ENCODE results near the gene NTMT1.

The NTMT1 gene

DNA sequence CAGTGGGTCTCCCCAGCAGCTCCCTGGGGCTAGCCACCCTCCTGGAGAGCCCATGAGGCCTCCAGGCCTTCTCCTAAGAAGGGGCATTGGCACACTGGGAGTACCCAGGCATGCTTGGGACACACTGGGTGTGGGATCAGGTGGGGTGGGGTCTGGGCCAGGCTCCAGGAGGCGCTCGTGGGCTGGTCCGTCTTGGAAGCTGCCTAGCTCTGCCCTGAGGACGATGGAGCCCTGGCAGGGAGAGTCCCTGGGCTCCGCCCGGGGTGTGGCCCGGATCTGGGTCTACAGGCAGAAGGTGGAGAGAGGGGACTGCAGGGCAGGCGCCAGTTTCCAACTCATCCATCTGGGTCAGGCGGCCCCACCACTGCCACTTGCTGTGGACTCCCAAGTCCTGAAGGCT is 41.9 kb downstream of the NTMT1 start:
- Histone ChIP-seq H3K9me3 (ENCODE audit: control insufficient read depth, low read depth, low read length) (no peaks in the 10 kb centered on the region), H3K4me1 (ENCODE audit: control insufficient read depth, low read depth, low read length) (no peaks in the 10 kb centered on the region), H3K27ac (ENCODE audit: low read length) (no peak overlapping the region), H3K4me3 (ENCODE audit: low read length) (no peak overlapping the region), H3K9ac (ENCODE audit: low read length) (no peak overlapping the region), H3K27me3 (ENCODE audit: control insufficient read depth, insufficient read depth, low read length) (peaks cover 32% of the 10 kb centered on the region), H3K36me3 (ENCODE audit: control insufficient read depth, low read depth, low read length) (no peaks in the 10 kb centered on the region)

GRCh38 chr9:129669141-129669718 is 43.3 kb downstream of the NTMT1 start:
- Histone ChIP-seq H3K27ac (ENCODE audit: low read length) (no peak overlapping the region), H3K9ac (ENCODE audit: low read length) (no peak overlapping the region)

DNA sequence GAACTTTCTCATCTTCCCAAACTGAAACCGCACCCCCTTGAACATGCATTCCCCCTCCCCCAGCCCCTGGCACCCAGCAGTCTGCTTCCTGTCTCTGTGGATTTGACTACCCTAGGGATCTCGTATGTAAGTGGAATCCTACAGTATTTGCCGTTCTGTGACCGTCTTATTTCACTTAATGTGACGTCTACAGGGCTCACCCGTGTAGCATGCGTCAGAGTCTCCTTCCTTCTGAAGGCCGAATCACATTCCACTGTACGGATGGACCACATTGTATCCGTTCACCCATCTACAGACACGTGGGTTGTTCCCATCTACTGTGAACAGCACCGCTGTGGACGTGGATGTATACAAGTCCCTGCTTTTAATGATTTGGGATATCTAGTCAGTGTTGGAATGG is 44.0 kb downstream of the NTMT1 start:
- Histone ChIP-seq H3K9ac (ENCODE audit: low read length) (no peak overlapping the region), H3K36me3 (ENCODE audit: control insufficient read depth, low read depth, low read length) (no peaks in the 10 kb centered on the region), H3K27me3 (ENCODE audit: control insufficient read depth, insufficient read depth, low read length) (peaks cover 12% of the 10 kb centered on the region), H3K4me1 (ENCODE audit: control insufficient read depth, low read depth, low read length) (no peaks in the 10 kb centered on the region), H3K4me3 (ENCODE audit: low read length) (no peak overlapping the region), H3K27ac (ENCODE audit: low read length) (no peak overlapping the region), H3K9me3 (ENCODE audit: control insufficient read depth, low read depth, low read length) (no peaks in the 10 kb centered on the region)

More at GRCh38 chr9:129669141-129669718, 43.3 kb downstream of the NTMT1 start:
- Histone ChIP-seq H3K4me1 (ENCODE audit: control insufficient read depth, low read depth, low read length) (no peaks in the 10 kb centered on the region), H3K36me3 (ENCODE audit: control insufficient read depth, low read depth, low read length) (no peaks in the 10 kb centered on the region), H3K4me3 (ENCODE audit: low read length) (no peak overlapping the region), H3K27me3 (ENCODE audit: control insufficient read depth, insufficient read depth, low read length) (peaks cover 19% of the 10 kb centered on the region), H3K9me3 (ENCODE audit: control insufficient read depth, low read depth, low read length) (no peaks in the 10 kb centered on the region)

- Histone ChIP-seq H3K36me3 (ENCODE audit: control insufficient read depth, low read depth, low read length) (no peaks in the 10 kb centered on the region), H3K27ac (ENCODE audit: low read length) (no peak overlapping the region), H3K9me3 (ENCODE audit: control insufficient read depth, low read depth, low read length) (no peaks in the 10 kb centered on the region), H3K4me1 (ENCODE audit: control insufficient read depth, low read depth, low read length) (no peaks in the 10 kb centered on the region), H3K4me3 (ENCODE audit: low read length) (no peak overlapping the region), H3K9ac (ENCODE audit: low read length) (no peak overlapping the region), H3K27me3 (ENCODE audit: control insufficient read depth, insufficient read depth, low read length) (peaks cover 6% of the 10 kb centered on the region)
Measured at GRCh38 chr9:129671065-129671464, 45.1 kb downstream of the NTMT1 start.

DNA sequence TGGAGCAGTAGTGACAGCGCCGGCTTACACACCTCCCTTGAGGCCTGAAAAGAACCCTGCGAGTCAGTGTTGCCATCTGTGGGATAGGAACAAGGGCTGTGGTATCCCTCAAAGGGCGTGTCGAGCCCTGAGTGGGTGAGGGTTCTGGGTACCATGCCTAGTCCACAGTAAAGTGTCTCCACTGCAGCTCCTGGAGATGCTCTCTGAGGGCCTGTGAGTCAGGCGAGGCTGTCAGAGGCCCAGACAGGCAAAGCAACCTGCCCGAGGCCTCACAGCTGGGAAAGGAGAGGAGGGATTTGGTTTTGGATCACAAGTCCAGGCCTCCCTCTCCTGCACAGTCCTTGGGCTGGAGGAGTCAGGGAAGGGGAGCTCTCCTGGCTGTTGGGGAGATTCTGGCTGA is 45.6 kb downstream of the NTMT1 start:
- no peak overlapping the region for H3K9ac ChIP-seq (ENCODE audit: low read length)
- no peak overlapping the region for H3K27ac ChIP-seq (ENCODE audit: low read length)
- H3K27me3 ChIP-seq (ENCODE audit: control insufficient read depth, insufficient read depth, low read length), result peaks cover 6% of the 10 kb centered on the region
- H3K4me3 ChIP-seq (ENCODE audit: low read length), result no peak overlapping the region
- no peaks in the 10 kb centered on the region for H3K36me3 ChIP-seq (ENCODE audit: control insufficient read depth, low read depth, low read length)
- H3K9me3 ChIP-seq (ENCODE audit: control insufficient read depth, low read depth, low read length), result no peaks in the 10 kb centered on the region
- no peaks in the 10 kb centered on the region for H3K4me1 ChIP-seq (ENCODE audit: control insufficient read depth, low read depth, low read length)

- H3K9me3 ChIP-seq (ENCODE audit: control insufficient read depth, low read depth, low read length), result no peaks in the 10 kb centered on the region
- no peak overlapping the region for H3K9ac ChIP-seq (ENCODE audit: low read length)
- no peaks in the 10 kb centered on the region for H3K27me3 ChIP-seq (ENCODE audit: control insufficient read depth, insufficient read depth, low read length)
- H3K4me3 ChIP-seq (ENCODE audit: low read length), result no peak overlapping the region
- no peaks in the 10 kb centered on the region for H3K36me3 ChIP-seq (ENCODE audit: control insufficient read depth, low read depth, low read length)
- H3K27ac ChIP-seq (ENCODE audit: low read length), result no peak overlapping the region
- peaks cover 8% of the 10 kb centered on the region for H3K4me1 ChIP-seq (ENCODE audit: control insufficient read depth, low read depth, low read length)
Measured at GRCh38 chr9:129672702-129673101, 46.7 kb downstream of the NTMT1 start.

- H3K27me3 ChIP-seq (ENCODE audit: control insufficient read depth, insufficient read depth, low read length), result no peaks in the 10 kb centered on the region
- H3K27ac ChIP-seq (ENCODE audit: low read length), result no peak overlapping the region
- H3K4me3 ChIP-seq (ENCODE audit: low read length), result no peak overlapping the region
- H3K4me1 ChIP-seq (ENCODE audit: control insufficient read depth, low read depth, low read length), result peaks cover 8% of the 10 kb centered on the region
- H3K9me3 ChIP-seq (ENCODE audit: control insufficient read depth, low read depth, low read length), result no peaks in the 10 kb centered on the region
- no peak overlapping the region for H3K9ac ChIP-seq (ENCODE audit: low read length)
- no peaks in the 10 kb centered on the region for H3K36me3 ChIP-seq (ENCODE audit: control insufficient read depth, low read depth, low read length)
Measured at GRCh38 chr9:129673602-129674001, 47.6 kb downstream of the NTMT1 start.

- H3K4me3 ChIP-seq (ENCODE audit: low read length), result no peak overlapping the region
- H3K9ac ChIP-seq (ENCODE audit: low read length), result no peak overlapping the region
- H3K36me3 ChIP-seq (ENCODE audit: control insufficient read depth, low read depth, low read length), result no peaks in the 10 kb centered on the region
- H3K9me3 ChIP-seq (ENCODE audit: control insufficient read depth, low read depth, low read length), result no peaks in the 10 kb centered on the region
- H3K27ac ChIP-seq (ENCODE audit: low read length), result no peak overlapping the region
- H3K27me3 ChIP-seq (ENCODE audit: control insufficient read depth, insufficient read depth, low read length), result no peaks in the 10 kb centered on the region
- peaks cover 8% of the 10 kb centered on the region for H3K4me1 ChIP-seq (ENCODE audit: control insufficient read depth, low read depth, low read length)
Measured at GRCh38 chr9:129674229-129674628, 48.3 kb downstream of the NTMT1 start.

- no peak overlapping the region for H3K4me3 ChIP-seq (ENCODE audit: low read length)
- no peaks in the 10 kb centered on the region for H3K27me3 ChIP-seq (ENCODE audit: control insufficient read depth, insufficient read depth, low read length)
- no peaks in the 10 kb centered on the region for H3K36me3 ChIP-seq (ENCODE audit: control insufficient read depth, low read depth, low read length)
- no peak overlapping the region for H3K9ac ChIP-seq (ENCODE audit: low read length)
- no peak overlapping the region for H3K27ac ChIP-seq (ENCODE audit: low read length)
- H3K9me3 ChIP-seq (ENCODE audit: control insufficient read depth, low read depth, low read length), result no peaks in the 10 kb centered on the region
- H3K4me1 ChIP-seq (ENCODE audit: control insufficient read depth, low read depth, low read length), result peaks cover 8% of the 10 kb centered on the region
Measured at GRCh38 chr9:129675620-129676019, 49.7 kb downstream of the NTMT1 start.

DNA sequence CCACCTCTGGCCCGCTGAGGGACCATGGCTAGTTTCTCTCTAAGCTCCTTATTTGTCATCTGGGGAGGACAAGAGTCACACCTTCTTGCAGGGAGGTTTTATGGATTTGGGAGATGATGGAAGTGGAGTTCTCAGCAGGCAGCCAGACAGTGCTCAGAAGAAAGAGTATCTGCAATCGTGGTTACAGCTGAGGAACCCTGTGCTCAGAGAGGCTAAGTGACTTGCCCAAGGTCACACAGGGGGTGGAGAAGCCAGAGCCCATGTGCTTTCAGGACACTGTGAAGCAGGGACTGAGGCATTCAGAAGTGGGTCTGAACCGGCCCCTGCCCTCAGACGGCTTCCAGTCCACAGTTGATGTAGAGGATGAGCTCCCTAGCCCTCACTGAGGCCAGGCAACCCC is 50.3 kb downstream of the NTMT1 start:
- H3K9me3 ChIP-seq (ENCODE audit: control insufficient read depth, low read depth, low read length), result no peaks in the 10 kb centered on the region
- no peak overlapping the region for H3K9ac ChIP-seq (ENCODE audit: low read length)
- no peaks in the 10 kb centered on the region for H3K36me3 ChIP-seq (ENCODE audit: control insufficient read depth, low read depth, low read length)
- no peak overlapping the region for H3K4me3 ChIP-seq (ENCODE audit: low read length)
- no peaks in the 10 kb centered on the region for H3K27me3 ChIP-seq (ENCODE audit: control insufficient read depth, insufficient read depth, low read length)
- peaks cover 8% of the 10 kb centered on the region for H3K4me1 ChIP-seq (ENCODE audit: control insufficient read depth, low read depth, low read length)
- no peak overlapping the region for H3K27ac ChIP-seq (ENCODE audit: low read length)

GRCh38 chr9:129676975-129677374 is 51.0 kb downstream of the NTMT1 start:
- H3K4me3 ChIP-seq (ENCODE audit: low read length), result no peak overlapping the region
- H3K27me3 ChIP-seq (ENCODE audit: control insufficient read depth, insufficient read depth, low read length), result no peaks in the 10 kb centered on the region

DNA sequence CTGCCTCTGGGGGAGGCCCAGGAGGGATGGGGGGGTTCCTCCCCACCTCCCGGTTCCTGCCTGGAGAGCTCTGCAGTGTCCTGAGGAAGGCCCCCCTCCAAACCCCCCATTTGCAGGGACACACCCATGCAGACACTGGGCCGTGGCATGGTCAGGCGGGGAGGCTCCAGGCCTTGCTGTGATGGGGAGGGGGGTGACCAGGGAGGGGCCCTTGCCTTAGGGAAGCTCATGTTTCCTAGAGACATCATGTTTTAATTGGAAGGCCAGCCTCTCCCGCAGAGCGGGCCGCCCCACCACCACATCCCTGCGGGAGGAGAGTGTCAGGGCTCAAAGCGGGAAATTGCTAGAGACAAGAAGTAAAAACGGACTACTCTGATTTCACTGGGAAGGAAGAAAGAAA is 51.5 kb downstream of the NTMT1 start:
- no peak overlapping the region for H3K27ac ChIP-seq (ENCODE audit: low read length)
- H3K4me3 ChIP-seq (ENCODE audit: low read length), result no peak overlapping the region
- H3K27me3 ChIP-seq (ENCODE audit: control insufficient read depth, insufficient read depth, low read length), result no peaks in the 10 kb centered on the region
- H3K36me3 ChIP-seq (ENCODE audit: control insufficient read depth, low read depth, low read length), result no peaks in the 10 kb centered on the region
- H3K9me3 ChIP-seq (ENCODE audit: control insufficient read depth, low read depth, low read length), result no peaks in the 10 kb centered on the region
- peaks cover 8% of the 10 kb centered on the region for H3K4me1 ChIP-seq (ENCODE audit: control insufficient read depth, low read depth, low read length)
- no peak overlapping the region for H3K9ac ChIP-seq (ENCODE audit: low read length)

More at GRCh38 chr9:129676975-129677374, 51.0 kb downstream of the NTMT1 start:
- H3K27ac ChIP-seq (ENCODE audit: low read length), result no peak overlapping the region
- H3K9me3 ChIP-seq (ENCODE audit: control insufficient read depth, low read depth, low read length), result no peaks in the 10 kb centered on the region
- peaks cover 8% of the 10 kb centered on the region for H3K4me1 ChIP-seq (ENCODE audit: control insufficient read depth, low read depth, low read length)
- H3K36me3 ChIP-seq (ENCODE audit: control insufficient read depth, low read depth, low read length), result no peaks in the 10 kb centered on the region
- H3K9ac ChIP-seq (ENCODE audit: low read length), result no peak overlapping the region
